ENCODE data around the gene MTAP.
"Not testable (repeated sequence)": the region's sequence is repeated elsewhere in the genome, so short reads cannot be mapped to it uniquely, and the experiment has no call there.

Gene MTAP

GRCh38 chr9:21933865-21934264, 131.4 kb downstream of the MTAP start:
- DNase-seq (ENCODE audit: low read depth): no peak
- TF ChIP-seq CTCF (IDR thresholded peaks at IDR 0.05; ENCODE audit: insufficient read depth, low read depth, low read length, missing control alignments): no peak
- H3K4me3 ChIP-seq (ENCODE audit: low read depth, low read length): no peak overlapping the region

- no peak for TF ChIP-seq CTCF (IDR thresholded peaks at IDR 0.05; ENCODE audit: insufficient read depth, low read depth, low read length, missing control alignments)
- no peak overlapping the region for H3K4me3 ChIP-seq (ENCODE audit: low read depth, low read length)
- DNase-seq (ENCODE audit: low read depth): no peak
Observed at GRCh38 chr9:21935631-21936030, 133.2 kb downstream of the MTAP start.

GRCh38 chr9:21936161-21936560, 133.7 kb downstream of the MTAP start:
- no peak for DNase-seq (ENCODE audit: low read depth)
- H3K4me3 ChIP-seq (ENCODE audit: low read depth, low read length): no peak overlapping the region
- TF ChIP-seq CTCF (IDR thresholded peaks at IDR 0.05; ENCODE audit: insufficient read depth, low read depth, low read length, missing control alignments): no peak

- TF ChIP-seq CTCF (IDR thresholded peaks at IDR 0.05; ENCODE audit: insufficient read depth, low read depth, low read length, missing control alignments): no peak
- DNase-seq (ENCODE audit: low read depth): no peak
- H3K4me3 ChIP-seq (ENCODE audit: low read depth, low read length): no peak overlapping the region
Observed at GRCh38 chr9:21941337-21941995, 139.0 kb downstream of the MTAP start.

GRCh38 chr9:21943464-21943863, 141.0 kb downstream of the MTAP start:
- DNase-seq (ENCODE audit: low read depth): no peak
- TF ChIP-seq CTCF (IDR thresholded peaks at IDR 0.05; ENCODE audit: insufficient read depth, low read depth, low read length, missing control alignments): no peak
- H3K4me3 ChIP-seq (ENCODE audit: low read depth, low read length): no peak overlapping the region

GRCh38 chr9:21945606-21946005, 143.2 kb downstream of the MTAP start:
- no peak for DNase-seq (ENCODE audit: low read depth)
- no peak for TF ChIP-seq CTCF (IDR thresholded peaks at IDR 0.05; ENCODE audit: insufficient read depth, low read depth, low read length, missing control alignments)
- no peak overlapping the region for H3K4me3 ChIP-seq (ENCODE audit: low read depth, low read length)

- no peak overlapping the region for H3K4me3 ChIP-seq (ENCODE audit: low read depth, low read length)
- no peak for TF ChIP-seq CTCF (IDR thresholded peaks at IDR 0.05; ENCODE audit: insufficient read depth, low read depth, low read length, missing control alignments)
- DNase-seq (ENCODE audit: low read depth): no peak
Observed at GRCh38 chr9:21958833-21959232, 156.4 kb downstream of the MTAP start.

- not testable (repeated sequence) for H3K4me3 ChIP-seq (ENCODE audit: low read depth, low read length)
Observed at GRCh38 chr9:21959268-21959667, 156.8 kb downstream of the MTAP start.

More at GRCh38 chr9:21959268-21959667, 156.8 kb downstream of the MTAP start:
- not testable (repeated sequence) for DNase-seq (ENCODE audit: low read depth)
